Dedifferentiated amniotic fluid mesenchymal stem cell (primary cell): Measurements from ENCODE around the gene SEPTIN1.
"Not testable (repeated sequence)": the region's sequence is repeated elsewhere in the genome, so short reads cannot be mapped to it uniquely, and the experiment has no call there.

Source experiments
- DNase-seq: peaks from one replicate; pipeline ENCODE4 v3.0.0-alpha.2; 2016; ENCODE audit errors: extremely low spot score

The SEPTIN1 gene

DNA sequence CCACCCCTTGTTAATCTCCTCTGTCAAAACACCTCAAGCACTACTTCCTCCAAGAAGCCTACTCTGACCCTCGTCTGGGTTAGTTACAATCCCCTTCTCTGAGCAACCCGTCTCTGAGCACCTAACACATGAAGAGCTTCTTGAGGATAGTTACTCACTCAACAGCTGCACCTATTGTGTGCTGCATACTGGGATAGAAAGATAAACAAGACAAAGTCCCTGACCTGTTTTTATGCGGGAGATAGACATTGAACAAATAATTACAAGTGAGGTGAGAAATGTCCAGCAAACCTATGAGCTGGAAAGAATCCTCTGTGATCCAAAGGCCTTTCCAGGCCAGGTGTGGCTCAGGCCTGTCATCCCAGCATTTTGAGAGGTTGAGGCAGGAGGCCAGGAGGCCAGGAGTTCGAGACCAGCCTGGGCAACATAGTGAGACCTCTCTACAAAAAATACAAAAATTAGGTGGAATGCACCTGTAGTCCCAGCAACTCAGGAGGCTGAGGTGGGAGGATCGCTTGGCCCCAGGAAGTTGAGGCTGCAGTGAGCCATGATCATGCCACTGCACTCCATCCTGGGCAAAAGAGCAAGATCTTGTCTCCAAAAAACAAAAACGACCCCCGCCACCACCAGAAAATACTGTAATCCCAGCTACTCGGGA is 19.5 kb upstream of the SEPTIN1 start:
- no peak for DNase-seq

DNA sequence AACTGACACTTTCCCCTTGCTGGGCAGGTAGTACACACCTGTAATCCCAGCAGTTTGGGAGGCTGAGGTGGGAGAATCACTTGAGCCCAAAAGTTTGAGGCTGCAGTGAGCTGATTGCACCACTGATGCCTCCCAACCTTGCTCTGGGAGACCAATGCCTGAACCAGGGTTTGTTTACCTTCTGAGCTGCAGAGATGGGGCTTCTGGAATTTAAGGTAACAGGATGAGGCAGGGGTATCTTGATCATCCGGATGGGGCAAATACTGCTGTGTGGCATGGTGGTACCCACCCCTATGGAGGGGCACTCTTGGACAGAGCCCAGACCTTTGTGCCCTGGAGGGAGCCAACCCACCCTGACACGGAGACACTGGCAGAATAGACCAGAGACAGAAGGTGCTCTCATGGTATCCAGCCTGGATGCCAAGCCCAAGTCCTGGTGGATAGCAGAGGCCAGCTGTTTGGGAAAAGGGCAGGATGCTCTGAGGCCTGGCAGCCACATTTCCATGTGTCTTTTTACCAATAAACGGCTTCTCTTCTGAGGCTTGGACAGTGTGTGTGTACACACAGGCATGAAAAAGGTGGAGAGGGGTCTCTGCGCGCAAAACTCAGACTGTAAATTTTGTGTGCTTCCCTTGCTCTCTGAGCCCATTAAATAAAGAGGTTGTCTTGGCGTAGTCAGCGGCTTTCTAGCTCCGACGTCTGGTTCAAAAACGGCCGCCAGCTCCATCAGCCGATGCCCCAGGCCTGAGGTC is 17.2 kb upstream of the SEPTIN1 start:
- no peak for DNase-seq

DNA sequence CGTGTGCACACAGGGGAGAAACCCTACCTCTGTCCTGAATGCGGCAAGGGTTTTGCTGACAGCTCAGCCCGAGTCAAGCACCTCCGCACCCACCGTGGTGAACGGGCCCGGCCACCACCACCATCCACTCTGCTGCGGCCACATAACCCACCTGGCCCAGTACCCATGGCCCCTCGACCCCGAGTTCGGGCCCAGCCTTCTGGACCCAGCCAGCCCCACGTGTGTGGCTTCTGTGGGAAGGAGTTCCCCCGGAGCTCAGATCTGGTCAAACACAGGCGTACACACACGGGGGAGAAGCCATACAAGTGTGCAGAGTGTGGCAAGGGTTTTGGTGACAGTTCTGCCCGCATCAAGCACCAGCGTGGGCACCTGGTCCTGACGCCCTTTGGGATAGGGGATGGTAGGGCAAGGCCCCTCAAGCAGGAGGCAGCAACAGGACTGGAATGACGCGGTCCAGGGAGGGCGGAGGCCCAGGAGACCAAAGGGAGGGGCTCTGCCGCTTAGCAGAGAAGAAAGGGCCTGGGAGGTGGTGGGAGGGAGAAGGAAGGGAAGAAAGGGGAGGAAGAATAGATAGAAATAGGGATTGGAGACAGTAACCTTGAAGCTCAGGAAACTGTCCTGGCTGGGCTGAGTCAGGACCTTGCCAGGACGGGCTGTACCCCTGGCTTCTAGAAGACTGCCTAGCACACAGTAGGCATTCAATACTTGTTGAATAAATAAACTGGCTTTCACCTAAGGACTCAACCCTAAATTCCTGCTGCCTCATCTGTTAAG is 16.5 kb upstream of the SEPTIN1 start:
- no peak for DNase-seq

DNA sequence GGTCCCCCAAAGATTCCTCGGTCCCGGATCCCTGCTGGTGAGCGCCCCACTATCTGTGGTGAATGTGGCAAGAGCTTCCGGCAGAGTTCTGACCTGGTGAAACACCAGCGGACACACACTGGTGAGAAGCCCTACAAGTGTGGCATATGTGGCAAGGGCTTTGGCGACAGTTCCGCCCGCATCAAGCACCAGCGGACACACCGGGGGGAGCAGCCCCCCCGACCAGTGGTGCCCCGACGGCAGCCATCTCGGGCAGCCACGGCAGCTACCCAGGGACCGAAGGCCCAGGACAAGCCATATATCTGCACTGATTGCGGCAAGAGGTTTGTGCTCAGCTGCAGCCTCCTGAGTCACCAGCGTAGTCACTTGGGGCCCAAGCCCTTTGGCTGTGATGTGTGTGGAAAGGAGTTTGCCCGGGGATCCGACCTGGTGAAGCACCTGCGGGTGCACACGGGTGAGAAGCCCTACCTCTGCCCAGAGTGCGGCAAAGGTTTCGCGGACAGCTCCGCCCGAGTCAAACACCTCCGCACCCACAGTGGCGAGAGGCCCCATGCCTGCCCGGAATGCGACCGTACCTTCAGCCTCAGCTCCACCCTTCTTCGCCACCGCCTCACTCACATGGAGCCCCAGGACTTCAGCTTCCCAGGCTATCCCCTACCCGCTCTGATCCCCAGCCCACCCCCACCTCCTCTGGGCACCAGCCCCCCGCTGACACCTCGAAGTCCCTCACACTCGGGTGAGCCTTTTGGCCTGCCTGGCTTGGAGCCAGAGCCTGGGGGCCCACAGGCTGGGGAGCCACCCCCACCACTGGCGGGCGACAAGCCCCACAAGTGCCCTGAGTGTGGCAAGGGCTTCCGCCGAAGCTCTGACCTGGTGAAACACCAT is 15.7 kb upstream of the SEPTIN1 start:
- no peak for DNase-seq

DNA sequence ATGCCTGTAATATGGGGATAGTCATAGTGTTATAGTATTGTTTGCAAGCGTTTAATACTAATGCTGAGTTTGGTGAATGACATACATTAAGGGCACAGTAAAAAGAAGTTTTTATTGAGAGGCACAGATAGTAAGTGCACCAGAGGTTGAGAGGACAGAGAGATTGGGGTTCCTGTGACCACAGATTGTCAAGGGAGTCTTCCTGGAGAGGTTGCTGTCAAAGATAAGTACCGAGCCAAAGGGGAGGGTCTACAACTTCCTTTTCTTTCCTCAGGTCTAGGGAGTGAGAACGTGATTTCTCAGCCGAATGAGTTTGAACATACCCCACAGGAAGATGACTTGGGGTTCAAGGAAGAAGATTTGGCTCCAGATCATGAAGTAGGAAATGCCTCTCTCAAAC is 14.7 kb upstream of the SEPTIN1 start:
- no peak for DNase-seq

DNA sequence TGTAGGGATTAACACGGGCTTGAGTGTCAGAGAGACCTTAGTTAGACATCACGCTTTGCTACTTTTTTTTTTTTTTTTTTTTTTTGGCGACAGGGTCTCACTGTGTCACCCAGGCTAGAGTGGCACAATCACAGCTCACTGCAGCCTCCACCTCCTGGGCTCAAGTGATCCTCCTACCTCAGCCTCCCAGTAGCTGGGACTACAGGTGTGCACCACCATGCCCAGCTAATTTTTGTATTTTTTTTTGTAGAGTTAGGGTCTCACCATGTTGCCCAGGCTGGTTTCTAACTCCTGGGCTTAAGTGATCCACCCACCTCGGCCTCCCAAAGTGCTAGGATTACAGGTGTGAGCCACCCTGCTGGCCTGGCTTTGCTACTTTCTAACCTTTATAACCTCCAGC is 14.3 kb upstream of the SEPTIN1 start:
- not testable (repeated sequence) for DNase-seq

DNA sequence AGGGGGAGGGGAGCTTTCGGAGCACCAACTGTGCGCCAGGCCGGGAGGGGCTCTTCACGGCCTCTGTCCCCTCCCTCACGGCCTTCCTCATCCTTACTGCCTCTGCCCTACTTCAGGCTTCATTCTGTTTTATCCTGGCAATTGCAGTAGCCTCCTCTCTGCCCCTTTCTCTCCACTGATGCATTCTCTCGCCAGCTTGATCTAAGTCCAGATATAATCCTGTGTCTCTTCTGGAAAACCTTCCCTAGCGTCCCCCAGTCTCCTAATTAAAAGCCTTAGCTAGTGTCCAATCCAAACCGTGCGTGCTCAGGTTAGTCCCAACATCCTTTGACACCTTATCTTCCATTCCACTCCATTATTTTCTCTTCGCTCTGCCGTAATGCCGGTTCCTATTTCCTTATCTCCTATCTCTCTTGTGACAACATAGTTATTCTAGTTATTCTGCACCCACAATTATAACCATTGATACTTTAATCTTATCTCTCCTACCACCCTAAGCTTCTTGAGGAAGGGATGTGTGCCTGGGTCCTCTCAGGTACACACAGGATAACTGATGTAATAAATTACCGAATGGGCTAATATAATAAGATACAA is 13.7 kb upstream of the SEPTIN1 start:
- no peak for DNase-seq

- DNase-seq = peak; percentile 67
Measured at GRCh38 chr16:30395155-30395991, 13.0 kb upstream of the SEPTIN1 start, which contains the start of gene ZNF48. ZNF48 (plus strand) TSS chr16:30395420; CDS start chr16:30395795, 375 bp downstream.

GRCh38 chr16:30394592-30395154 is 12.3 kb upstream of the SEPTIN1 start:
- no peak for DNase-seq

- DNase-seq = no peak
Measured at GRCh38 chr16:30383521-30383920, 1.2 kb upstream of the SEPTIN1 start.

DNA sequence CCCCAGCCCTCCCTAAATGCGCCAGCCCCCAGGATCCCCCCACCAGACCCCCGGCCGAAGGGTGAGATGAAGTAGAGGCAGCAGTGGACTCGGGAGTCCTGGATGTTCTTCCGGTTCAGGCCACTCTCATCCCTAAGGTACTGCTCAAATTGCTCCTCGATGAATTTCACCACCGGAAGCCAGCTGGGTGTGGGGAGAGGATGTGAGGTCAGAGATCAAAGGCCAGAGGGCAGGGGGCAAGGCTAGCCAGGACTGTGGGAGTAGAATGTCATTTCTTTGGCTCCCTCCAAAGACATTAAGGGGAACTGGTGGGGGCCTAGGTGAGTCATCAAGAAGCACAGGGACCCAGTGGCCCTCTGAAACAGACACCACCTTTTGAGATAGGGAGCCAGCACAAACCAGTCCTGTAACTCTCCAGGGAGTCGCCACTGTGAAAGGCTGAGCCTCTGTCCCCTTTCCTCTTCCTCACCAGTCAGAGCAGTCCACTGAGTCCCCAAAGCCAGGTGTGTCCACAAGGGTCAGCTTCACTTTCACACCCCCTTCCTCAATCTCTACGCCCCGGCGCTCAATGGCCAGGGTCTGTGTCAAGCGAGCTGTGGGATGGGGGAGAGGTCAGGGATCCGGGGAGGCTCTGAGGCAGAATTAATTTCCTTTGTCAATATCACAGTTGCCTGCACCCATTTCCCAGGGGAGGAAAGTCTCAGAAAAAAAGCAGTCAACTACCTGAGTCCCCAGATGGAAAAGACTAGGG is 895 bp downstream of the SEPTIN1 start:
- no peak for DNase-seq

DNA sequence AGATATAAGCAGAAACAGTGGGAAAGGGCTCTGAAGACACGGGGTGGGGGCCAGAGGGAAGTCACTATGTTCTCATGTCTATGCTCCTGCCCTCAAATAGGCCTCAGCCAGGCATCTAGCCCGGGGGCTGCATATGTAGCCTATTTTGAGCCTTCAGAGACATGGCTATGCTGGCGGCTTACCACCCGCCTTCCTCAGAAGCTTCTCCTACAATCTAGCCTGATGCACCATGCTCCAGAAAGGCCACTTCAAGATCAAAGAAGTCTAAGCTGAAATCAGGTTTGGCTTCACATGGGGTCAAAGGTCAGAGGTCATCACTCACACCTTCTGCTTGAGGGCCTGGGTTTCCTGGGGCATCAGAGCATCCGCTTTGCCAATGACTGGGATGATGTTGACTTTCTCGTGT is 1.6 kb downstream of the SEPTIN1 start:
- DNase-seq = no peak

DNA sequence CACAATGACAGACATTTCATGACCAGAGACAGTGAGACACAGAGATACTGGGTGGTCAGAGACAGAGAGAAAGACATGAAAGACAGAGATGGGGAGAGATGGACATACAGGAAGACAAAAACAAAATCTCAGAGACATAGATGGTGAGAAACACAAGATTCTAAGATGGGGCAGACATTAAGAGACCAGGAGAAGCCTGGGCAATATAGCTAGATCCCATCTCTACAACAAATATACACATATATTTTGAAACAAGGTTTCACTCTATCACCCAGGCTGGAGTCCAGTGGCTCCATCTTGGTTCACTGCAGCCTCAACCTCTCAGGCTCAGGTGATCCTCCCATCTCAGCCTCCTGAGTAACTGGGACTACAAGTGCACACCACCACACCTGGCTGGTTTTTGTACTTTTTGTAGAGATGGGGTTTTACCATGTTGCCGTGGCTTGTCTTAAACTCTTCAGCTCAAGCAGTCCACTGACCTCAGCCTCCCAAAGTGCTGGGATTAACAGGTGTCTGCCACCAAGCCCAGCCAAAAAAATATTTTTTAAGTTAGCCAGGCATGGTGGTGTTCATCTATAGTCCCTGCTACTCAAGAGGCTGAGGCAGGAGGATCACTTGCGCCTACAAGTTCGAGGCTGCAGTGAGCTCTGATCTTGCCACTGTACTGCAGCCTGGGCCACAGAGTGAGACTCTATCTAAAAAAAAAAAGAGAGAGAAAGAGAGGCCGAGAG is 2.1 kb downstream of the SEPTIN1 start:
- no peak for DNase-seq

GRCh38 chr16:30379158-30379783 is 3.1 kb downstream of the SEPTIN1 start:
- DNase-seq = no peak

- peak; percentile 96 for DNase-seq
Measured at GRCh38 chr16:30378236-30379157, 3.9 kb downstream of the SEPTIN1 start.

DNA sequence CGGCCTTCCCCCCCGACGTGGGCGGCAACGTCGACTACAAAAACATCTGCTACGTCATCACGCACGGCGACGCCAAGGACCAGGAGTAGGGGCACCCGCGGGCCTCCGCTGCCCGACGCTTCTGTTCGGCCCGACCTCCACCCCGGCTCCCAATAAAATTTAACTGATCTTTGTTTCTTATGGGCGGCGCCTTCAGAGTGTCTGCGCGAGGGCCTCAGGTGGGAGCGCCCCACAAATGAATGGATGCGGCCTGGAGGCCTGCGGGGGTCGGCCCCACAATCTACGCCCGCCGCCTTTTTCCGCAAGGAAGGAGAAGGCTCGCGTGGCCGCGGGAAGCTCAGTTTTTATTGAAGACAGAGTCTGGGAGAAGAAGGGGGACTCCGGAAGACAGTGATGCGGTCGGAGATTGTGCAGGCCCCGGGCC is 4.5 kb downstream of the SEPTIN1 start:
- DNase-seq = peak; percentile 63
